ENCODE data around the gene CLCN6.

DNA sequence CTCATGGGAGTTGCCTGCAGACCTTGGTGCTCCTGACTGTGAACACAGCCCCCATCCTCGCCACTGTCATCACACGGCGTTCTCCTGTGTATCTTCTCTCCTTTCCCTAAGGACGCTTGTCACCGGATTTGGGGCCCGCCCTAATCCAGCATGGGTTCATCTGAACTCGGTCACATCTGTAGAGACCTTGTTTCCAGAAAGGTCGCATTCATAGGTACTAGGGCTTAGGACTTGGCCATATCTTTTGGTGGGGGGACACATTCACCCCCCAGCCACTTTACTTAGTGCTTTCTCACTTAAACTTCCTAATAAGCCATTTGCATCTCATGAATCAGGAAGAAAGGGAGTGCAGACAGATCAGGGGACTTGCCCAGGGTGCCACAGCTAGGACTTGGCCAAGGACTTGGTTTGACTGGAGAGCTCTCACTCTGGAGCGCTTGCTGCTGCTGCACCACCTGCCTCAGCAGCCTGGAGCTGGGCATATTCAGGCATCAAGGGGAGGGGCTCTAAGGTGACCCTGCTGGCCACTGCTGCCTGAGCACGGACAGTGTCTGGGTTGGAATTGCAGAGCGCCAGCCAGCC lies 31.9 kb downstream of the CLCN6 start:
- TF ChIP-seq, protein P1, sequence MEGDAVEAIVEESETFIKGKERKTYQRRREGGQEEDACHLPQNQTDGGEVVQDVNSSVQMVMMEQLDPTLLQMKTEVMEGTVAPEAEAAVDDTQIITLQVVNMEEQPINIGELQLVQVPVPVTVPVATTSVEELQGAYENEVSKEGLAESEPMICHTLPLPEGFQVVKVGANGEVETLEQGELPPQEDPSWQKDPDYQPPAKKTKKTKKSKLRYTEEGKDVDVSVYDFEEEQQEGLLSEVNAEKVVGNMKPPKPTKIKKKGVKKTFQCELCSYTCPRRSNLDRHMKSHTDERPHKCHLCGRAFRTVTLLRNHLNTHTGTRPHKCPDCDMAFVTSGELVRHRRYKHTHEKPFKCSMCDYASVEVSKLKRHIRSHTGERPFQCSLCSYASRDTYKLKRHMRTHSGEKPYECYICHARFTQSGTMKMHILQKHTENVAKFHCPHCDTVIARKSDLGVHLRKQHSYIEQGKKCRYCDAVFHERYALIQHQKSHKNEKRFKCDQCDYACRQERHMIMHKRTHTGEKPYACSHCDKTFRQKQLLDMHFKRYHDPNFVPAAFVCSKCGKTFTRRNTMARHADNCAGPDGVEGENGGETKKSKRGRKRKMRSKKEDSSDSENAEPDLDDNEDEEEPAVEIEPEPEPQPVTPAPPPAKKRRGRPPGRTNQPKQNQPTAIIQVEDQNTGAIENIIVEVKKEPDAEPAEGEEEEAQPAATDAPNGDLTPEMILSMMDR (IDR thresholded peaks at IDR 0.05; ENCODE audit: low read depth, low read length, missing input control), result no peak
- TF ChIP-seq FOXA1 (IDR thresholded peaks at IDR 0.05), result no peak

Data from liver (tissue), 2 donors.